ENCODE results near the gene PLD3.

- no peak for TF ChIP-seq POLR2AphosphoS5 (IDR thresholded peaks at IDR 0.05; ENCODE audit: low read depth, low read length)
- TF ChIP-seq, protein P1, sequence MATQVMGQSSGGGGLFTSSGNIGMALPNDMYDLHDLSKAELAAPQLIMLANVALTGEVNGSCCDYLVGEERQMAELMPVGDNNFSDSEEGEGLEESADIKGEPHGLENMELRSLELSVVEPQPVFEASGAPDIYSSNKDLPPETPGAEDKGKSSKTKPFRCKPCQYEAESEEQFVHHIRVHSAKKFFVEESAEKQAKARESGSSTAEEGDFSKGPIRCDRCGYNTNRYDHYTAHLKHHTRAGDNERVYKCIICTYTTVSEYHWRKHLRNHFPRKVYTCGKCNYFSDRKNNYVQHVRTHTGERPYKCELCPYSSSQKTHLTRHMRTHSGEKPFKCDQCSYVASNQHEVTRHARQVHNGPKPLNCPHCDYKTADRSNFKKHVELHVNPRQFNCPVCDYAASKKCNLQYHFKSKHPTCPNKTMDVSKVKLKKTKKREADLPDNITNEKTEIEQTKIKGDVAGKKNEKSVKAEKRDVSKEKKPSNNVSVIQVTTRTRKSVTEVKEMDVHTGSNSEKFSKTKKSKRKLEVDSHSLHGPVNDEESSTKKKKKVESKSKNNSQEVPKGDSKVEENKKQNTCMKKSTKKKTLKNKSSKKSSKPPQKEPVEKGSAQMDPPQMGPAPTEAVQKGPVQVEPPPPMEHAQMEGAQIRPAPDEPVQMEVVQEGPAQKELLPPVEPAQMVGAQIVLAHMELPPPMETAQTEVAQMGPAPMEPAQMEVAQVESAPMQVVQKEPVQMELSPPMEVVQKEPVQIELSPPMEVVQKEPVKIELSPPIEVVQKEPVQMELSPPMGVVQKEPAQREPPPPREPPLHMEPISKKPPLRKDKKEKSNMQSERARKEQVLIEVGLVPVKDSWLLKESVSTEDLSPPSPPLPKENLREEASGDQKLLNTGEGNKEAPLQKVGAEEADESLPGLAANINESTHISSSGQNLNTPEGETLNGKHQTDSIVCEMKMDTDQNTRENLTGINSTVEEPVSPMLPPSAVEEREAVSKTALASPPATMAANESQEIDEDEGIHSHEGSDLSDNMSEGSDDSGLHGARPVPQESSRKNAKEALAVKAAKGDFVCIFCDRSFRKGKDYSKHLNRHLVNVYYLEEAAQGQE (IDR thresholded peaks at IDR 0.05; ENCODE audit: insufficient read depth in 1 of 2, low read depth in 2 of 2, low read length in 2 of 2), result no peak
- TF ChIP-seq FOXP2 (optimal IDR thresholded peaks at IDR 0.05; ENCODE audit: borderline replicate concordance, extremely low read depth, extremely low read length, insufficient read depth), result no peak
Measured at GRCh38 chr19:40412866-40413265, 64.4 kb downstream of the PLD3 start.

Data from PFSK-1 (cell line).